GM21390 (cell line): ENCODE results near the gene BRD2.
"Not testable (repeated sequence)": the region's sequence is repeated elsewhere in the genome, so short reads cannot be mapped to it uniquely, and the experiment has no call there.

ENCODE experiments used
- ATAC-seq: cut with Tn5 transposase; IDR thresholded peaks from one replicate; pipeline ENCODE4 v1.9.1; 2021; ENCODE audit not compliant: unreplicated experiment

Gene BRD2

DNA sequence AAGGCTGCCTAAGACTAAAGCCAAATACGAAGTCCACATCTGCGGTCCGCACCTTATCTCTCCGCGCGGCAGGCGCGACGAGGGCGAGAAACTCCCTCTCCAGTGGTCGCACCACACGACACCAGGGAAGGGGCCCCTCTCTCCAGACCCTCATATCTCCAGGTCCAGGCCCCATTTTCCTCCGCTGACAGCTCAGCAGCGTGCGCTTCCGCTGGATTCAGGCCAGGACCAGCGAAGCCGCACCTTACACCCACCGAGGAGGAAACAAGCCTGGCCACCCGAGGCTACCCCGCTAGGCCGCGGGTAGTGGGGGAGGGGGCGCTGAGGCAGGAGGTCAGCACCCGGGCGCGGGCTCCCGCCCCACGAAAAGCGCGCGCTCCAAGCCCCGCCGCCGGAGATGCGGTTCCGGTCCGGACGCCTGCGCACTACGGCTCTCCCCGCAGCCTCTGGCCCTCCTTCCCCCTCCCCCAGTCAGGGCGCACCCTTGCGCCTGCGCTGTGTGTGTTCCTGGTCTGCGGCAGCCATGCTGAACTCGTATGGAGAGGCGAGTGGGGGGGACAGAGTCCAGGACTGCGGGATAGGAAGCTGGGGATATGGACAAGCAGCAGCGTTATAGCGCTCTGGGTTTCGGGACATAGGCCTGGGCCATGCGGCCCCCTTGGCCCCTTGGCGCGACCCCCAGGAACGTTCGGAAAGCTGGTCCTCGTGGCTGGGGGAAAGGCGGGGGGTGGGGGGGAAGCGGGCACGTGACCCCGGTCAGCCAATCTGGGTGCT is at the start of gene BRD2:
TSS of gene BRD2 (plus strand) at position 502 of the 774 bp plus-strand sequence. CDS start 4,305 bp downstream, outside the sequence.
- ATAC-seq: peak; percentile 24

DNA sequence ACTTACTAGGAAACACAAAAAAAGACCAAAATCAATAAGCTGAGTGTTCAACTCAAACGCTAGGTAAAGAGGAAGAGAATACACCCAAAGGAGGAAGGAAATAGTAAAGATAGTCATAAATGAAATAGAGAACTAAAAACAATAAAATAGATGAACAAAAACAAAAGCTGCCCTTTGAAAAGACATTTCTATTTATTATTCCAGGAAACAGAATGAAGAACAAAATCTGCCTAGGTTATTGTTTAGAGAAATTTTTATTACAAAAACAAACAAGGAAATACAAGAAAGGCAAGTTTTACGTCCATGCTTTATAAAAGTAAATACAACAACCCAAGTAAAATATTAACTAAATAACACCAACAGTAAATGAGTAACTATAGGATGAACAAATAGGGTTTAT is 47.7 kb upstream of the BRD2 start:
- ATAC-seq: no peak

DNA sequence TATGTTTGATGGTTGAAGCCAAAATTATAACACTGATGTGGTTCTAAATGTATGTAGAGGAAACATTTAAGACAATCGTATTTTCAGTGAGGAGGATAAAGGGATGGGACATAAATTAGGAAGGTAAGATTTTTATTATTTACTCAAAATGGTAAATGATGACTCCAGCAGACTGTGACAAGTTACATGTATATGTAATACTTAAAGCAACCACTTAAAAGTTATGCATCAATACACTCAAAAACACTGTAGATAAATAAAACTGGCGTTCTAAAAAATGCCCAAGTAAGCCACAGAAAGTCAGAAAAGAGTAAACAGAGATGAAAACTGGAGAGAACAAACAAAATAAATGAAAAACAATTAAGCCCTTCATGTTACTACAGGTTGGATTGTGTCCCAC is 46.3 kb upstream of the BRD2 start:
- no peak for ATAC-seq

DNA sequence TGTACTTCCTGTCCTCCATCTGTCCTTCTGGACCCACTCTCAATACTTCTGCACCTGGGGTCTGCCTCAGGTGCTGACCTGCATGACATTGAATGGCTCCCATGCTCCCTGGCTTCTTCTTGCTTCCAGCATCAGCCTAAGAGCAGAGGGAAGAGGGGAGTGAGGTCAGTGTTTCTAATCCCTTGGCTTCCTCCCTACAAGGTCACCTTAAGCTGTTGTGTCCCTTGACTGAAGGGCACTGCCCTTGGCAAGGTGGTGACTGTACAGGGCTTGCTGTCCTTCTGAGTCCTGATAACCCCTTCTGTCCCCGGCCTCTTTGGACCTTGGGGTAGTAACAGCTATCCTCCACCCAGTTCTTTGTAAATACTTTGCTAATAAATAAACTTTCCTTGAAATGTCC is 37.2 kb upstream of the BRD2 start:
- ATAC-seq: no peak

DNA sequence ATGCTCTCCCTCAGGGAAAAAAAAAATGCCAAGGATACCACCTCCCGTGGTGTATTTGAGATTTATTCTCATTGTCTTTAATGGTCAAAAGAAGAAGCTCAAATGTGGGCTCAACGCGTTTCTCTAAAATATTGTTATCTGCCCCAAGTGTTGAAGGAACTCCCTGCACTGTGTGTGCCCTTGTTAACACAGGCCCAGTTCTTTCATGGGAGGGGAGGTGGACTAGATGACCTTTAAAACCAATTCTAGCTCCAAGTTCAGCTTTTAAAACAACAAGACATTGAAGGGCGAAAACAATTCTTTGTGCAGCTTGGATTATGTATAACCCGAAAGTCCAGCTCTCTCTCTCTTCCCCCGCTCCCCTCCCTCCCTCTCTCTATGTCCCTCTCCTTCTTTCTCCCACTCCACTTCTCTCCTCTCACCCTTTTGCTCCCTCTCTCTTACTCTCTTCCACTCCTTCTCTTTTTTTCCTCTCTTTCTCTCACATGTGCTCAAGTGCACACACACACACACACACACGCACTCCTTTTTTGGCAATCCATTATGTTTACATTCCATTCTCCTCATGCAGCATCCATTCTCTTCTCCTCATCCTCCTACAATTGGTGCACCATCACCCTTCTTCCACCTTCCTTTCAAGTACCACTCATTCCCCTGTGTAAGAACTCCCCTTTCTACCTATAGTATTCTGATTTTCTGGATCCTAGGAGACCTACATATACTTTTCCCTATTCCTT is 36.1 kb upstream of the BRD2 start:
- ATAC-seq: no peak

DNA sequence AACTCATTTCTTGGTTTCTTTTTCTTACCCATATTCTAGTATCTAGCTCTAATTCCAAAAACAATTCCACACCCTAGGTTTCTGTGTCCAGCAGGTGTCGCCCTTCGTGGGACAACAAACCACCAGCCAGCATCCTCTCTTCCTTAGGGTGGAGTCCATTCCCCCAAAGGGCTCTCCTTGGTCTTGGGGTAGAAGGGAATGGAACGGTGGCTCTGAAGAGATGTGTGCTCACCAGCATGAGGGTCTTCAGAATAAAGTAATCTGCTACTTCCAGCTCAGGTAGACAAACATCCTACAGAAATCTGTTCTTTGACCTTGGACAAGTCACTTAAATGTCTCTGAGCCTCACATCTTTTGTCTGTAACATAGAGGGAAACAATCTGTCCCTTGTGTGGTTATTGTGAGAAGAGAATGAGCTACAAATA is 34.7 kb upstream of the BRD2 start:
- no peak for ATAC-seq

DNA sequence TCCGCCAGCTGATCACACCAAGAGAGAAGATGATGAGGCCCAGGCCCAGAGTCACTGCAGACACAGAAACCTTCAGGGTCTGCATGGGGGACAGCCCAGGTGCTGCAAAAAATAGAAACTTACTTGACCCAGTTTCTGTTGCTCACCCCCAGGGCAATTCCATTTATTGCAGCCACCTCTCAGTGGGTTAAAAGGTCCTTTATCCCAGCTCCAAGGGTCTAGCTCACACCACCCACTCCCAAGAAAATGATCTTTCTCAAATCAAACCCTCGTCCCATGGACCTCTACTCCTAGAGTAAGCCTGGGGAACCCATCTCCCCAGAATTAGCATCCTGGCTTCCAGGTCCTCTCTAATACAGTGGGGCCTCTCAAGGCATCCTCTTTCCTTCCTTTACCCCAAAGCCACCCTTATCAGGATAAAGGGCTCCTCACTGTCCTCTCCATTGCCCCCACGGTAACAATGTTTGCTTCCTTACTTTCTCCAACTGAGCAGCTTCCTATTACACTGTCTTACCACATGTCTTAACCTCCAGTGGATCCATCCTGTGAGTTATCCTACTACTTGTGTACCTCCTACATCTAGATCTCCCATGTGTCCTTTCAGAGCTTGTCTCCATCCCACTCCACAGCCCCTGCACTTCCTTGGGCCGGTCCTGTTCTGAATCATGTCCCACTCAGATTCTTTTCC is 32.7 kb upstream of the BRD2 start:
- ATAC-seq: no peak

DNA sequence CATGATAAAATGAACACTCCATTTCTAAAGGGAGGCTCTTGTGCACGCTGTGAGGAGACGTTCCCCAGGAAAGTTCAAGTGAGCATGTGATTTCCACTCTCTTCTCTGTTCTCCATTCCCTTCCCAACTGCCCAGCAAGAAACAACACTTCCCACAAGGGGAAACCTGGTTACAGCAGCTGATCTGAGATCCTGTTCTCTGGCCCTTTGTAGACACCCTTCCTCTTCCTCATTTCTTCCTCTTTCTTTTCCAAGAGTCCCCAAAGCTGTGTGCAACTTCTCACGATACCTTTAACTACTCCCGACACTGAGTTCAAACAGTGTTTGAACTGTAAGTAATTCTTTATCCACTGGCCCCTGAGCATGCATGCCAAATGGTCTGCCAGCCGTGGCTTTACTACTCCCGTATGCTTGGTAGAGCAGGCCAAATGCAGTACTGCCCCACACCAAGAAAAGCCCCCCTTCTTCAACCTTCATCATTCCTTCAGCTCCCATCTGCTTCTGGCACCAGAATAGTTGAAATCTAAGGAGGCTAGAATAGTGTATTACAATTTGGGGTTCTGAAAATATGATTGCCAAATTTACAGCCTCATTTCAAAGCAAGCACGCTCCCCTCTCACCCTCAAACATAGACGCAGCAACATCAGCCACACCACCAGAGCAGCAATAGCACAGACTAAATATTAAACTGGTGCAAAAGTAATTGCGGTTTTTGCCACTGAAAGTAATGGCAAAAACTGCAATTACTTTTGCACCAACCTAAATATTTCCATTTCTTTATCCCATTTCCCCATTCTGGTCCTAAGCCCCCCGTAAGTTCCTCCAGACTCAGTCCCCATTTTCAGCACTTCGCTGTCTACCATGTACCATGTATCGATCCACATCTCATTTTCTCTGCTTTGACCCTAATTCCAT is 31.9 kb upstream of the BRD2 start:
- no peak for ATAC-seq

DNA sequence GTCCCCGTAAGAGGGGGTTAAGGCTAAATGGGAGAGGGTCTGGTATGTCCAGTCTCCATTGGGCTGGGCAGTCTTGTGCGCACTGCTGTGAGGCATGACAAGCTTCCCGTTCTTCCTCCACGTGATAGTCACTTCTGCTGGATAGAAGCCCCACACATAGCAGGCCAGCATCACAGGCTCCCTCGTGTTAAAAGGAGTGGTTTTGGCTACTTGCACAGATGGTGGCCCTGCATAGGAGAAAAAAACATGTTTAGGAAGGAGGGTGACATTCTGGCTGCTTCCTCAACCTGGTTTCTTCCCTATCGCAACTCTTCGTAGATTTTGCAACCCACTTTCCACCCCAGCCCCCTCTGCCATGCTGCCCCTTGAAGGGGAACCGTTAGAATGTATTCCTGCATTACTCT is 31.2 kb upstream of the BRD2 start:
- no peak for ATAC-seq

DNA sequence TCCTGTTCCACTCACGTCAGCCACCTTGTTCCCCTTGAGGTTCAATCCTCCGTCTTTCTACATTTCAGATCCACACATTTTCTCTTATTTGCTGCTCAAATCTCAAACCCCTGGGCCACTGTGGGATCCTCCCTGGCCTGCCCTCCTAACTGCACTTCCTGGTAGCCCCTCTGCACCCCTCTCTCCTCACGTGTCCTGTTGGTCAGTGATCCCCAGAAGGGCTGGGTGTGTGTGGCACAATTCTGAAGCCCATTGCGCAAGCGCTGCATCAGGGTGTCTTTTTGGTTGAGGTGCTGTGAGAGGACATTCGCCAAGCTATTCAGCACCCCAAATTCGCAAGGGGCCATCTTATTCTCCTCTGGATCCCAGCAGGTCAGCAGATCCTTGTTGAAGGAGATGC is 29.9 kb upstream of the BRD2 start:
- ATAC-seq: no peak

DNA sequence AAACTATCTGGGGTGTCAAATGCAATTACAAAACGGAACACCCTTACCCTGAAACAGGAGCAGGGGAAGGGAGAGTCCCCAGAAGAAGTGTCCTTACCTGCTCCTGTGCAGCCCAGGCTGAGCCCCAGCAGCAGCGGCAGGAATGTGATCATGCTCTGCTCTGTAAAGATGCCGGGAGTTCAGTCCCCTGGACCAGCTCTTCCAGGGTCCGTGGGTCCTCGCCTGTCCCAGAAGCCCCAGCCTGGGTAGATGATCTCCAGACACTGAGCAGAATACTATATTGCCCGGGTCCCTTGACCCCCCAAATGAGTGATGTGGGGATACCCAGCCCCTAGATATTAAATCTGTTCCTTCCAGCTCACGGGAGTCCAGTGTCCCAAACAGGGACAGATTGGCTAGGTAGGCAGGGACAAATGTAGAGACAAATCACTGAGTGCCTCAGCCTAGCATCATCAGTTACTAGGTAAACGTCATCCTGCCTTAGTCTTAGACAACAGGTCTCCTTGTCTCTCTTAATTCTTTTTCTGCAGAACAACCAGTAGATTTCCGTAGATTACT is 27.7 kb upstream of the BRD2 start, which contains the start of gene HLA-DMB:
TSS of gene HLA-DMB (minus strand) at position 373 of the 558 bp plus-strand sequence. CDS start at position 152, 221 bp downstream.
- peak; percentile 50 for ATAC-seq

DNA sequence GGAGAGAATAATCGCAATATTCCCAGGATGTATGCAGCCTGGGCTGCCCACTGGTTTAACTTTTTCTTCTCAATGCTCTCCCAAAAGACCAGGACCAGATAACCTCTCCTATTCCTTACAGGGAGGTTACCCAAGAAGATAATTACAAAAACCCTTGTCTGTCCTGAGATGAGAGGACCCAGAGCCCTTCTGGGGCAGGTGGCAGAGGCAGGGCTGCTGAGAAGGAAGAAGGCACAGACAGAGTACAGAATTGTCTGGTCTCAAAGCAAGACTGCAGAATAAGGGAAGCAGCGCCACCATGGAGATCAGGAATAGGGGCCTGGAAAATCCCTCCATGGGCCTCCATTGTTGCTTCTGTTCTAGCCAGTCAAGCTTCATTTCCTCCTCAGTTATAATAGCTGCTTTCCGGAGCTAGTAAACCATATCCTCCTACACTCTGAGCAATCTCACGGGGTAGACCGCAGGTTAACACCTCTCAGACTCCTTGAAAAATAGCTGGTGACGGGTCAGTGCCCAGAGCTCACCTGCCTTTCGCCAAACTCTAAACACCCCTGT is 27.1 kb upstream of the BRD2 start:
- peak; percentile 48 for ATAC-seq

DNA sequence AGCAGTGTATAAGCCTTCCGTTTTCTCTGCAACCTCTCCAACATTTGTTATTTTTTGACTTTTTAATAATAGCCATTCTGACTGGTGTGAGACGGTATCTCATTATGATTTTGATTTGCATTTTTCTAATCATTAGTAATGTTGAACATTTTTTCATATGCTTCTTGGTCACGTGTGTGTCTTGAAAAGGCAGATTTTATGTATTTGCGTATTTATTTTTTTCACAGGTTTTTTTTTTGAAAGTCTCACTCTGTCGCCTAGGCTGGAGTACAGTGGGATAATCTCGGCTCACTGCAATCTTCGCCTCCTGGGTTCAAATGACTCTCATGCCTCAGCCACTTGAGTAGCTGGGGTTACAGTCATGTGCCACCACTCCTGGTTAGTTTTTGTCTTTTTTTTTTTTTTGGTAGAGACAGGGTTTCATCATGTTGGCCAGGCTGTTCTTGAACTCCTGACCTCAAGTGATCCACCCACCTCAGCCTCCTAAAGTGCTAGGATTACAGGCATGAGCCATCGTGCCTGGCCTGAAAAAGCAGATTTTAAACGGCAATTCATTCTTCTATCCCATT is 25.8 kb upstream of the BRD2 start:
- not testable (repeated sequence) for ATAC-seq

DNA sequence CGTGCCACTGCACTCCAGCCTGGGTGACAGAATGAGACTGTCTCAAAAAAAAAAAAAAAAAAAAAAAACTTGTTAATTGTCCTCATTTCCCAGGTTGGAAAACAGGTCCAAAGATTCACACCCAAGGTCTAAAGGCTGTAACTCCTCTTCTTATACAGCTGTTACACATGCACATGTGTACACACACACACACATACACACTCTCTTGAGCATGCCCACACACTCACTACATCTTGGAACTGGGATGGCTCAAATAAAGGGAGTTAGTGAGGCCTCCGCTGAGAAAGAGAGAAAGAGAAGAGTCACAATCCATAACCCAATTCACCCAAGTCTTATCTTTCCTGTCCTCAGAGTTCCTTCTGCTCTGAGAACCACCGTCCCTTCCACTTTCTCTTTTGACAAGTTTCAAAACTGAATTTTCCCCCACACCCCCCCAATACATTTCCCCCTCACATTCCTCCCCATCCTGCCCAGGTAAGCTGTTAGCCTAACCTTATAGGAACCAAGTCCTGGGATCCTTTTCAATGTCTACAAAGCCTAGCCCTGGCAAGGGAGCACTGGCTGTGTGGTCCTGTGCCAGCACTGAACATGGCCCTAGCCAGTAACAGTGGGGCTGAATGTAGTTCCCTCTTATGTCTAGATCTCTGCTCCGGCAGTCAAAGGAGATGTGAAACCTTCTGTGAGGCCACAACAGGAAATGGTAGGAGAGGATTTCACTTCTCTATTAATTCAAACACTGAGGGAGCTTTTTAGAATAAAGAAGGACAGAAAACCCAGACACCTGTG is 24.3 kb upstream of the BRD2 start:
- peak; percentile 45 for ATAC-seq

DNA sequence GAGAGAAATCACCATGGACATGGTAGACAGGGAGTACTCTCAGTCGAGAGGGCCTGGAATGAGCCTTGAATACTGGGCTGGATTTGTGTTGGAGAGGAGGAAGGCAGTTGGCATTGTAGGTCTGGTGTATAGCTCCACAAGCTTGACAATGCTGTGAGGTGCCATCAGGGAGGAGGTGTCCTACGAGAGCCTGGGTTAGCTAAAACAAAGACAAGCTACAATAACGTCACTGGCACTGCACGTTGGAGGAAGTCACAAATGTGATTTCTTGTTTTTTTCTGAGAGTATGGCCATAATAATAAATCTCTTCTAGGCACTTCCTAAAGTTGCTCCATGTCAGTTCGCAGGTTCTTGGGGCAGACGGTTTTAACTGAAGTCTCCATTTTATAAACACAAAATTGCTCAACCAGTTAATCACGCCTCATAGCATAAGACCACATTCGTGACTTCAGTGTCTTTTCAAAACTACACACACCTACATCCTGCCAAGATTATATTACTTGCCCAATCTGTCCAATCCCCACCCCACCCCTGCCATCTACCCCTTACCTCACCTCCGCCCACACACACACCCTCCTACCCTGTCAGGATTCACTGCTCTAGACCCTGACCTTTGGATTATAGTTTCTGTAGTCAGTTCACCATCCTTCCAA is 23.2 kb upstream of the BRD2 start:
- ATAC-seq: no peak

DNA sequence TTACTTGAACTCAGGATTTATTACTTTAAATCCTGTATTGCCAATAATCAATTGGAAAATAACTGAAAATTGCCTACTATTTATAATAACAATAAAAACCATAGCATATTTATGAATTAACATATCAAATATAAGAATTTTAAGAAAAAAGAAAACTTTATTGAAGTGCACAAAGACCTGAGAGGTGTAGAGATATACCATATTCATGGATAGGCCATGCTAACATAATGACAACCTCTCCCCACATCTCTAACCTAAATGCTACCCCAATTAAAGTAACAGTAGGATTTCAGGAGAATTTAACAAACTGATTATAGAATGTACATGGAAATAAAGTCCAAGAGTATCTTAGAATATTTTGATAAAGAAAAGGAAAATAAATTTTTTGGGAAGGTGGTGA is 22.4 kb upstream of the BRD2 start:
- ATAC-seq: no peak

DNA sequence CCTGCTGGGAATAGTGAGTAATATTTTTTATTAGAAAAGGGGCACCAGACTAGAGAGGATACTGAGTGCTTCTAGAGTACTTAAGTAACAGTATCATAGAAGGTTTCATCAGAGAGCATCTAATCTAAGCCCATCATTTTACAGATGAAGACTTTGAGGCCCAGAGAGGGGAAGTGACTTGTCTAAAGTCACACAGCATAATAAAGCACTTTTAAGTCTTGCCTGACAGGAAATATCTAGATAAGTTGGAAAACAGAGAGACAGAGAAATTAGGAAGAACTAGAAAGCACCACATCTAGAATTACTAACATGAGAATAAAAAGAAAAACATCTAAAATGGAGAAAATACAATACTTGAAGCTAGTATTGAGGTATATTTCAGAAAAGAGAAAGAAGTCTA is 21.5 kb upstream of the BRD2 start:
- no peak for ATAC-seq
